ENCODE data around the gene RAPGEF2.
"Not testable (repeated sequence)": the region's sequence is repeated elsewhere in the genome, so short reads cannot be mapped to it uniquely, and the experiment has no call there.

Gene RAPGEF2

GRCh38 chr4:159062381-159062780, 40.5 kb upstream of the RAPGEF2 start:
- Histone ChIP-seq H3K4me2 (ENCODE audit: low read length, poor library complexity, severe bottlenecking) (no peak overlapping the region), H2BK12ac (ENCODE audit: low read length in 2 of 2) (no peak overlapping the region), H3K4ac (ENCODE audit: low read depth in 1 of 2, low read length in 2 of 2) (no peak overlapping the region), H2BK15ac (ENCODE audit: low read depth, poor library complexity, severe bottlenecking) (no peak overlapping the region), H3K18ac (ENCODE audit: low read depth in 1 of 2, low read length in 2 of 2) (no peak overlapping the region), H3K27me3 (ENCODE audit: control insufficient read depth in 1 of 2, insufficient read depth in 1 of 2, low read length in 2 of 2) (no peaks in the 10 kb centered on the region), H3K14ac (ENCODE audit: low read length in 2 of 2) (no peak overlapping the region), H3K9ac (ENCODE audit: low read length) (no peak overlapping the region), H4K91ac (ENCODE audit: low read length) (no peak overlapping the region), H3K23ac (ENCODE audit: low read length in 2 of 2) (no peak overlapping the region), H2AFZ (ENCODE audit: low read depth, low read length) (no peak overlapping the region), H2BK120ac (ENCODE audit: low read depth, low read length) (no peak overlapping the region), H4K8ac (ENCODE audit: low read length) (no peak overlapping the region), H3K4me1 (ENCODE audit: control insufficient read depth, insufficient read depth, low read depth, low read length) (no peaks in the 10 kb centered on the region), H3K27ac (ENCODE audit: low read length, poor library complexity, severe bottlenecking) (no peak overlapping the region), H3K36me3 (ENCODE audit: control insufficient read depth in 1 of 2, insufficient read depth in 2 of 2, low read depth in 1 of 2, low read length in 2 of 2) (no peaks in the 10 kb centered on the region), H2AK5ac (ENCODE audit: low read length, severe bottlenecking) (no peak overlapping the region), H3K79me1 (replicated peaks; ENCODE audit: low read length, poor library complexity, severe bottlenecking) (no peaks in the 10 kb centered on the region), H3K4me3 (ENCODE audit: insufficient read depth in 1 of 2, low read depth in 1 of 2, low read length in 2 of 2) (no peak overlapping the region), H2BK5ac (ENCODE audit: low read depth, low read length, poor library complexity, severe bottlenecking) (no peak overlapping the region), H3K9me3 (ENCODE audit: control insufficient read depth, low read length) (no peaks in the 10 kb centered on the region)
- WGBS: no CpG with 5 or more reads among the region's 2 CpGs
- no peak for DNase-seq

GRCh38 chr4:159065513-159066240, 37.2 kb upstream of the RAPGEF2 start:
- DNase-seq: no peak
- H3K4me2 ChIP-seq (ENCODE audit: low read length, poor library complexity, severe bottlenecking): no peak overlapping the region
- H2BK15ac ChIP-seq (ENCODE audit: low read depth, poor library complexity, severe bottlenecking): no peak overlapping the region
- no peak overlapping the region for H2BK120ac ChIP-seq (ENCODE audit: low read depth, low read length)
- H3K79me1 ChIP-seq (replicated peaks; ENCODE audit: low read length, poor library complexity, severe bottlenecking): no peaks in the 10 kb centered on the region
- no peak overlapping the region for H3K4me3 ChIP-seq (ENCODE audit: insufficient read depth in 1 of 2, low read depth in 1 of 2, low read length in 2 of 2)
- 100% methylated on average over 1 of the region's 3 CpGs for WGBS
- no peak overlapping the region for H4K8ac ChIP-seq (ENCODE audit: low read length)
- H3K14ac ChIP-seq (ENCODE audit: low read length in 2 of 2): no peak overlapping the region
- no peak overlapping the region for H2AFZ ChIP-seq (ENCODE audit: low read depth, low read length)
- no peak overlapping the region for H3K9ac ChIP-seq (ENCODE audit: low read length)
- no peak overlapping the region for H3K18ac ChIP-seq (ENCODE audit: low read depth in 1 of 2, low read length in 2 of 2)
- no peak overlapping the region for H2BK12ac ChIP-seq (ENCODE audit: low read length in 2 of 2)
- no peak overlapping the region for H2BK5ac ChIP-seq (ENCODE audit: low read depth, low read length, poor library complexity, severe bottlenecking)
- no peak overlapping the region for H3K27ac ChIP-seq (ENCODE audit: low read length, poor library complexity, severe bottlenecking)
- no peak overlapping the region for H2AK5ac ChIP-seq (ENCODE audit: low read length, severe bottlenecking)
- H3K4me1 ChIP-seq (ENCODE audit: control insufficient read depth, insufficient read depth, low read depth, low read length): no peaks in the 10 kb centered on the region
- no peaks in the 10 kb centered on the region for H3K27me3 ChIP-seq (ENCODE audit: control insufficient read depth in 1 of 2, insufficient read depth in 1 of 2, low read length in 2 of 2)
- H3K23ac ChIP-seq (ENCODE audit: low read length in 2 of 2): no peak overlapping the region
- no peak overlapping the region for H4K91ac ChIP-seq (ENCODE audit: low read length)
- H3K4ac ChIP-seq (ENCODE audit: low read depth in 1 of 2, low read length in 2 of 2): no peak overlapping the region
- no peaks in the 10 kb centered on the region for H3K9me3 ChIP-seq (ENCODE audit: control insufficient read depth, low read length)
- H3K36me3 ChIP-seq (ENCODE audit: control insufficient read depth in 1 of 2, insufficient read depth in 2 of 2, low read depth in 1 of 2, low read length in 2 of 2): no peaks in the 10 kb centered on the region

- not testable (repeated sequence) for H3K4ac ChIP-seq (ENCODE audit: low read depth in 1 of 2, low read length in 2 of 2); H3K27me3 ChIP-seq (ENCODE audit: control insufficient read depth in 1 of 2, insufficient read depth in 1 of 2, low read length in 2 of 2); H3K79me1 ChIP-seq (replicated peaks; ENCODE audit: low read length, poor library complexity, severe bottlenecking); H3K4me2 ChIP-seq (ENCODE audit: low read length, poor library complexity, severe bottlenecking); H4K91ac ChIP-seq (ENCODE audit: low read length); H2BK120ac ChIP-seq (ENCODE audit: low read depth, low read length); H2BK12ac ChIP-seq (ENCODE audit: low read length in 2 of 2); H2AK5ac ChIP-seq (ENCODE audit: low read length, severe bottlenecking); H2BK15ac ChIP-seq (ENCODE audit: low read depth, poor library complexity, severe bottlenecking); H2AFZ ChIP-seq (ENCODE audit: low read depth, low read length); H3K36me3 ChIP-seq (ENCODE audit: control insufficient read depth in 1 of 2, insufficient read depth in 2 of 2, low read depth in 1 of 2, low read length in 2 of 2); H3K9me3 ChIP-seq (ENCODE audit: control insufficient read depth, low read length); H3K23ac ChIP-seq (ENCODE audit: low read length in 2 of 2); H2BK5ac ChIP-seq (ENCODE audit: low read depth, low read length, poor library complexity, severe bottlenecking); H3K14ac ChIP-seq (ENCODE audit: low read length in 2 of 2); H3K9ac ChIP-seq (ENCODE audit: low read length); H3K18ac ChIP-seq (ENCODE audit: low read depth in 1 of 2, low read length in 2 of 2); H3K4me1 ChIP-seq (ENCODE audit: control insufficient read depth, insufficient read depth, low read depth, low read length); H3K4me3 ChIP-seq (ENCODE audit: insufficient read depth in 1 of 2, low read depth in 1 of 2, low read length in 2 of 2); DNase-seq; H4K8ac ChIP-seq (ENCODE audit: low read length); H3K27ac ChIP-seq (ENCODE audit: low read length, poor library complexity, severe bottlenecking)
- WGBS: 97% methylated on average over 3 of the region's 5 CpGs
Observed at GRCh38 chr4:159068139-159068538, 34.7 kb upstream of the RAPGEF2 start.

GRCh38 chr4:159069922-159070321, 33.0 kb upstream of the RAPGEF2 start:
- no peak overlapping the region for H3K27ac ChIP-seq (ENCODE audit: low read length, poor library complexity, severe bottlenecking)
- H4K91ac ChIP-seq (ENCODE audit: low read length): no peak overlapping the region
- H2BK12ac ChIP-seq (ENCODE audit: low read length in 2 of 2): no peak overlapping the region
- H3K9me3 ChIP-seq (ENCODE audit: control insufficient read depth, low read length): no peaks in the 10 kb centered on the region
- no peak overlapping the region for H4K8ac ChIP-seq (ENCODE audit: low read length)
- no peak overlapping the region for H3K14ac ChIP-seq (ENCODE audit: low read length in 2 of 2)
- H2AK5ac ChIP-seq (ENCODE audit: low read length, severe bottlenecking): no peak overlapping the region
- H3K36me3 ChIP-seq (ENCODE audit: control insufficient read depth in 1 of 2, insufficient read depth in 2 of 2, low read depth in 1 of 2, low read length in 2 of 2): no peaks in the 10 kb centered on the region
- H3K79me1 ChIP-seq (replicated peaks; ENCODE audit: low read length, poor library complexity, severe bottlenecking): no peaks in the 10 kb centered on the region
- no peak overlapping the region for H2BK5ac ChIP-seq (ENCODE audit: low read depth, low read length, poor library complexity, severe bottlenecking)
- no peak overlapping the region for H3K4me2 ChIP-seq (ENCODE audit: low read length, poor library complexity, severe bottlenecking)
- H3K4ac ChIP-seq (ENCODE audit: low read depth in 1 of 2, low read length in 2 of 2): no peak overlapping the region
- no peak overlapping the region for H3K4me3 ChIP-seq (ENCODE audit: insufficient read depth in 1 of 2, low read depth in 1 of 2, low read length in 2 of 2)
- no peak overlapping the region for H3K23ac ChIP-seq (ENCODE audit: low read length in 2 of 2)
- H2AFZ ChIP-seq (ENCODE audit: low read depth, low read length): no peak overlapping the region
- WGBS: 86% methylated on average over 1 of the region's 3 CpGs
- no peak overlapping the region for H2BK120ac ChIP-seq (ENCODE audit: low read depth, low read length)
- no peak for DNase-seq
- peaks cover 3% of the 10 kb centered on the region for H3K4me1 ChIP-seq (ENCODE audit: control insufficient read depth, insufficient read depth, low read depth, low read length)
- no peaks in the 10 kb centered on the region for H3K27me3 ChIP-seq (ENCODE audit: control insufficient read depth in 1 of 2, insufficient read depth in 1 of 2, low read length in 2 of 2)
- H3K9ac ChIP-seq (ENCODE audit: low read length): peak overlapping the region; percentile 35
- H3K18ac ChIP-seq (ENCODE audit: low read depth in 1 of 2, low read length in 2 of 2): no peak overlapping the region
- no peak overlapping the region for H2BK15ac ChIP-seq (ENCODE audit: low read depth, poor library complexity, severe bottlenecking)

Data from mesenchymal stem cell (in vitro differentiated cells and primary cell).